ENCODE data around the gene PTPRJ.

PTPRJ gene

DNA sequence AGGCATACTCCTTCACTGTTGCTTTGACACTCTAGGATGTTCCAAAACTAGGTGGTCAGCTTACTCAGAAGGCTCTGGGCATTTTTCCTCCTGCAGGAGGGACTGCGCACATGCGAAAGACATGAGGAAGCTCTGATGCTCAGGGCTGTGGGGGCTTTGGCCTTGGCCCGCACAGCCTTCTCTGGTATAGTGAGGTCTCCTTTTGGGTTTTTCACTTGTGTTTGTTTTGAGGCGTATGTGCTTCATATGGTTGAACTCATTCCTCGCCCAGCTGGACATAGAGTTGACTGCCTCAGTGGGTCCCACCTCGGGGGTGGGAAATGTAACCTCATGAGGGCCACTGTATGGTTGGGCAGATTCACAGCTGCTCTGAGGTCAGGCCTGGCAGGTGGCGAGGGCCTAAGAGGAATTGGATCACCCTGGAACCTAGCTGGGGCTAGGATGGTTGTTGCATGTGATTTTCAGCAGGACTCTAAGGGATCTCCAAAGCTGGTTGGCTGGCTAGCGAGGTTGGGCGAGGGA is 63.7 kb downstream of the PTPRJ start:
- FAIRE-seq, result no peak

DNA sequence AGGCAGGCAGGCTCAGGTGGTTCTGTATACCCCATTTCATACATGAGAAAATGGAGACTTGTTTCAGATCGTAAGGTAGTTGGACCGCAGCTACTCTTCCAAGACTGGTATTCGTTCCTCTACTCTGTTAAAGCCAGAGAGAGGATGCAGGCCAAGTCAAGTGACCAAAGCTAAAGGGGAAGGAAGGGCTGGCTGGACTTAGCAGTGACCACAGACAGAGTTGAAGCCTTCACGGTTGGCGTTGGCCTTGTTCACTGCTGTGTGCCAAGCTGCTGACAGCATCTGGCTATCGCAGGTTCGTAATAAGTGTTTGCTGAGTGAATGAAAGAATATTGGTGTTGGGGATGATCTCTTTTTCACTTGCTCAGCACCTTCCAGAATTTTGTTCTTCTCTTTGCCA is 64.2 kb downstream of the PTPRJ start:
- no peak for FAIRE-seq

DNA sequence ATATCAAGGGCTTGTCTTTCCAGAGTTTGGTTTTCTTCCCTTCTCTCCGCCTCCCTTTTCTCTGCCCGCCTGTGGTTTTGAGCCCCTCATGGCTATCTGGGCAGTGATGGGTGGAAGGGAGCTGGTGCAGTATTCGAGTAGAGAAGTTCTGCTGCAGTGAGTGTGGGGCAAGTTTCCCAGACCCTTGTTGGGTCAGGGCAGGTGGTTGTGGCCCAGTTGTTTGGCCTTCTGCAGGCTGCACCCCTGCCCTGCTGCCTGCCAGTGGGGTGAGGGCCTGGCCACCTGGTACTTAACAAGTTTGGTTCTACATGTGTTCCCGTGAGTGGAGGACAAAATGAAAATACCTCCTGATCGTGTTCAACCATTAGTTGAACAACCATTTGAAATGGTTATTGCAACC is 65.2 kb downstream of the PTPRJ start:
- no peak for FAIRE-seq

DNA sequence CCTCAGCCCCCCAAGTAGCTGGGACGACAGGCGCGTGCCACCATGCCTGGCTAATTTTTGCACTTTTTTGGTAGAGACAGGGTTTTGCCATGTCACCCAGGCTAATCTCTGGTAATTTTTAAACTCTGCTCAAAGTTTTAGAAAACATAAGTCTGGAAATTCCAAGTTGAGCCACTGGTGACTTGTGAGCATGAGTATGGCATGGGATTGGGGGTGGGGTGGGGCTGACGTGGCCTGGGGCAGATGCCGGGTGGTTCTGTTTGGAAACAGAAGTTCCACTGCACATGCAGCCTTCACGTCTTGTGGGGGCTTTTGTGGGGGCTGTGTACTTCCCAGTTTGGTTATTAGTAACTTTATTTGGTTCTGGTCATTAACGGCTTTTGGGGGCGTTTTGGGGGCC is 67.3 kb downstream of the PTPRJ start:
- no peak for FAIRE-seq

DNA sequence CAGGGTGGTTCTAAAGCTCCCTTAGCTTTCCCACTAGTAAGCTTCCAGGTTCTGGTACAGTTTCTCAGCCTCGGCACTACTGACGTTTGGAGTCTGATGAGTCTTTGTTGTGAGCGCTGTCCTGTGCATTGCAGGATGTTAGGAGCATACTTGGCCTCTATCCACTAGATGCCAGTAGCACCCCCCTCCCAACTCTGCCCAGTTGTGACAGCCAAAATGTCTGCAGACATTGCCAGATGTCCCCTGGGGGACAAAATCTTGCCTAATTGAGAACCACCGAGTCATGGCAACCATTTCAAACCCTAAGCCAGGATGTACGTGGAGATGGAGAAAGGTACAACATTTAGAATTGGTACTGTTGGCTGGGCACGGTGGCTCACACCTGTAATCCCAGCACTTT is 68.7 kb downstream of the PTPRJ start:
- no peak for FAIRE-seq

DNA sequence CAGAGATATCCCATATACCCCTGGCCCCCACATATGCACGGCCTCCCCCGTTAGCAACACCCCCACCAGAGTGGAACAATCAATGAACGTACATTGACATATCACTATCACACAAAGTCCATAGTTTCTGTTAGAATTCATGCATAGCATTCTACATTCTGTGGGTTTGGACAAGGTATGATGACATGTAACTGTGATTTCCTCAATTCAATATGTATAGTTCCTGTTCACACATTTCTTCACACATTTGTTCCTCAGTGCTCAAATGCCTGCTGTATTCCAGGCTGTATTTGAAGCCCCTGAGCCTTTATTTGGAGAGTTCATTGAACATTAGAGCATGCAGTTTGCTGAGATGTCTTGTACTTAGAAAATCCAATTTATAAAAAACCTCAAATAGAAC is 69.9 kb downstream of the PTPRJ start:
- no peak for FAIRE-seq

DNA sequence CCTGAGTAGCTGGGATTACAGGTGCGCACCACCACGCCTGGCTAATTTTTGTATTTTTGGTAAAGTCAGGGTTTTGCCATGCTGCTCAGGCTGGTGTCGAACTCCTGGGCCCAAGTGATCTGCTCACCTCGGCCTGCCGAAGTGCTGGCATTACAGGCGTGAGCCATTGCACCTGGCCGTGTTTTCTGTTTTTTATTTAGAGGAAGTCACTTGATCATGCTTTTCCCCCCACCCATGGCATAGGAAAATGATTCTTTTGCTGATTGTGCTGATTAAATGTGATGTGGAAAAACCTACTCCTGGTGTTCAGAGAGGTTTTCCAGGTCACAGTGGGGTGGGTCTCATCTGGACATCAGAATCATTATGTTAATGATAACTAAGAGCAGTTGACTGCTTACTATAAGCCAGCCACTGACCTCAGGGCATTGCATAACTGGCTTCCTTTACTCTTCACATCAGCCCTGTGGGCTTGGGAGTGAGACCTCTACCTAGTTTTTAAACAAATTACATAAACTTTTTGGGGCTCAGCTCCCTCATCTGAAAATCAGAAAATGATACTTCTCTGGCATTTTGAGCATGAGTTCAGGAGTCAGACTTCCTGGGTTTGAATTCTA is 71.0 kb downstream of the PTPRJ start:
- no peak for FAIRE-seq

DNA sequence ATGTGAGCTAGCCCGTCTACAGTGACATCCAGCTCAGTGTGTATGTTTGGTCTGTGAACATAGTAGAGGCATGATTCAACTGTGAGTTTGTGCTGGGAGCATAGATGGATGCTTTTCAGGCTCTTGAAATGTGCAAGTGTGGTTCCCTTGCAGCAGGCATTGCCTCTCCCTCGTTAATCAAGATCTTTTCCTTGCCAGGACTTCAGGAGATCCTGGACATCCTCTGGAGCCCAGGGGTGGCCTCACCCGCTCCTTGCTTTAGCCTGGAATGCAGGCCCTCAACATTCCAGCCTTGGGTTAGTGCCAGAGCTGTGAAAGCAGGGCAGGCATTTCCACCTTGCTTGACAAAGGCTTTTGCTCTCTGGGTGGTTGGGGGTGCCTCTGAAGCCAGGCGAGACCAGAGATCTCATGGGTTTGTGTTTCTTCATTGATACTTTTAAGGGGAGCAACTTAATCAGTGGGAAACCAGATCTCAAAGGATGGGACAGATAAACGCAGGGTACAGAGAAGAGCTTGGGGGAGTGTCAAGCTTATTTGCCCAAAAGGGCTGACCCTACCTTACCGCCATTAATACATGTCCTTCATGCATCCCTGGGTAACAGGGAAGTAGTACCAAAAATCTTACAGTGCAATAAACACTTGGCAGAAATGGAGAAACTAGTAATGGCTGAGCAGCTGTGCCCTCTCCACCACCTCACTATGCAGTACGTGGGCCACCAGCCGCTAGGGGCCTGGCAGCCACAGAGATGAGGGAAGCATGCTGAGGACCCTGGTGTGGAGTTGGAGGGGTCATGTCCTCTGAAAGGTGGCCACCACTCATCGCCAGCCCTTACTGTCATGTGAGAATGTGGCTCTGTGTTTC is 72.1 kb downstream of the PTPRJ start:
- no peak for FAIRE-seq

DNA sequence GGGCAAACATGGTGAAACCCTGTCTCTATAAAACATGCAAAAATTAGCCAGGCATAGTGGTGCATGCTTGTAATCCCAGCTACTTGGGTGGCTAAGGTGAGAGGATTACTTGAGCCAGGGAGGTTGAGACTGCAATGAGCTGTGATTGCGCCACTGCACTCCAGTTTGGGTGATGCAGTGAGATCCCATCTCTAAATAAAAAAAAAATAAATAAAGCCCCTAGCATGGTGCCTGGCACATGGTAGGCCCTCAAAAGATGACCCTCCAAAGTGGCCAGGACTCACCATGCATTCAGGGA is 74.6 kb downstream of the PTPRJ start:
- no peak for FAIRE-seq

DNA sequence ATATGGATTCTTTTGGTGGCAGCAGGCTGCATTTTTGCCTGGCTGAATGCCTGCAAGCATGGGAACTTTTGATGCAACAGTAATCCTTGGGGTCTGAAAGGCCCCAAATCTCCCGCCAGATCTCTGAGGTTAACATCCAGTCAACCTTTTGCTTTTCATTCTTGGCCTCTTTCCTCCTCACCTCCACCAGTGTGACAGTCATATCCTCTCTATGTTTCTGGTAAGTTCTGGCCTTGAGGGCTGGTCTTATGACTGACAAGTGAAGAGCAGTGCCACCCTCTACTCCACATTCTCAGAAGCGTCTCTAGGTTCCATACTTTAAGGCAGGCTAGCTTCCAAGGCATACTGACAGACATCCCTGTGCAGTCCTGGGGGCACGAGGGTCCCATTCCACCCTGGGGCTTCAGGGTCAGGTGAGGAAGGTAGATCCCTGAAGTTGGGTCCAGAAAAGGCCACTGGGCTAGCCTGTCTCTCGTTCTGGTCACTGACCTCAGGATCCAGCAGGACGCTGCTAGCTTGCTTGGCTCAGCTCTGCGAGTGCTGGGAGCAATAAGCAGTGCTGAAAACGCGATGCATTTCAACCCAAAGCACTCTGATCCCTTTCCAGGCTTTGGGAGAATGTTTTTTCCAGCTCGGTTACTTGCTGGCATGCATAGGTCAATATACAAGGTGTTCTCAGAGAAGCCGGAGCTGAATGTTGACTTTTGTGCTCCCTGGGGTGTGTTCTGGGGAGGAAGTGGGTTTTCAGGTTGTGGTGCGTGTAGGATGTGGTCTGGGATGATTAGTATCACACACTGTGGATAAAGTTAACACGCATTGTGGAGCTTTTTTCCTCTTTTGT is 75.2 kb downstream of the PTPRJ start:
- no peak for FAIRE-seq

DNA sequence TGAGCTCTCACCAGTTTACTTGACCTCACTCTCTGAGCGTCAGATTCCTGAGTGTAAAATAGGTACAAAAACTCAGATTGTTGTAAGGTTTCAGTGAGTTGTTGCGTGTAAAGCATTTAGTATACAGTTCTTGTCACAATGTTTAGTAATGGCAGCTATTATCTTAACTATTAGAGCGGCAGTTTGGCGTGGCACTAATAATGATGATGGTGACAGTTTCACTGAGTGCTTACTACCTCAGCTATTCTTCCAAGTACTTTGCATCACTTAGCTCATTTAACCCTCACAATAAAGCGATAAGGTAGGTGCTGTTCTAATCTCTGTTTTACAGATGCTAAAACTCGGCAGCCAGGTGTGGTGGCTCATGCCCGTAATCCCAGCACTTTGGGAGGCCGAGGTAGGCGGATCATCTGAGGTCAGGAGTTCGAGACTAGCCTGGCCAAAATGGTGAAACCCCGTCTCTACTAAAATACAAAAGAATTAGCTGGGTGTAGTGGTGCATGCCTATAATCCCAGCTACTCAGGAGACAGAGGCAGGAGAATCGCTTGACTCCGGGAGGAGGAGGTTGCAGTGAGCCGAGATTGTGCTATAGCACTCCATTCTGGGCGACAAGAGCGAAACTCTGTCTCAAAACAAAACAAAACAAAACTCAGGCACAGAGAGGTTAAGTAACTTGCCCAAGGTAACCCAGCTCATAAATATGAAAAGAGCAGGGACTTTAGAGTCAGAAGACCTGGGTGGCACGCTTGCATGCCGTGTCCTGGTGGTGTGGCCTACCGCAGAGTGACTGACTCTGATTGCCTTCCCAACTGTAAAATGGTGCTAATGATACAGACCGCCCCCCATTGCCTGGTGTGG is 76.2 kb downstream of the PTPRJ start:
- no peak for FAIRE-seq

DNA sequence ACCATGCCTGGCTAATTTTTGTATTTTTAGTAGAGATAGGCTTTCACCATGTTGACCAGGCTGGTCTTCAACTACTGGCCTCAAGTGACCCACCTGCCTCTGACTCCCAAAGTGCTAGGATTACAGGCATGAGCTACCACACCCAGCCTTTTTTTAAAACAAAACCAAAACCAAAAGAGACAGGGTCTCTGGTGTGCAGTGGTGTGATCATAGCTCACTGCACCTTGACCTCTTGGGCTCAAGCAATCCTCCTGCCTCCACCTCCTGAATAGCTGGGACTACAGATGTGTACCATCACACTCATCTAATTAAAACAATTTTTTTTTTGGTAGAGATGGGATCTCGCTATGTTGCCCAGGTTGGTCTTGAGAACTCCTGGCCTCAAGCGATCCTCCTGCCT is 77.7 kb downstream of the PTPRJ start:
- FAIRE-seq, result no peak

DNA sequence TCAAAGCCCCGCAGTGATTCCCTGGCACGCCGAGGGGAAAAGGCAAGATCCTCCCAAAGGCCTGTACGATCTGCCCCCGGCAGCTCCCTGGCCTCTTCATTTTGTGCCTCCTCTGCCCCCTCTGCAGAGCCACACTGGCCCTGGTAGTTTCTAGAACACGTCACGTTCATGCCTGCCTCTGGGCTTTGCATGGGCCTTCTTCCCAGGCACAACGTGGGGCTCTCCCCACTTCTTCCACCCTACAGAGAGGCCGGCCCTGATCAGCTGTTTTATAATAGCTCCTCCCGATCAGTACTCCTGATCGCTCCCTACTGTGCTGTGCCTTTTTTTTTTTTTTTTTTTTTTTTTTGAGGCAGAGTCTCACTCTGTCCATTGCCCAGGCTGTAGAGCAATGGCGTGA is 78.4 kb downstream of the PTPRJ start:
- no peak for FAIRE-seq

DNA sequence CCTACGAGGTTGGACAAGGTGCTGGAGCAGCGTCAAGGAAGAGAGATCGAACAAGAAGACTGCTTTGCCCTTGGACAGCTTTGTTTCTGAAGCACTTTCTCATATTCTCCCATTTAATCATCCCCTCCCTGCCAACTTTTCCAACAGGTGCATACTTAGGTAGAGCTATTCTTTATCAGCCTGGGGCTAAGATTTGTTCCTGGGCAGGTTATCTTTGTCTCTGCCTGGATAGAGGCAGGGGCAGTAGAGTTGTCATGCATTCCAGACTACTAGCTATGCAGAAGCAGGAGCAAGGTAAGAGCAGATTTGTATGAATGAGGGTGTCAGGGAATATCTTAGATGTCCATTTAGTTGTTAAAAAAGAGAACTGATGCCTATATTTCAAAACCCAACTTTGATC is 82.3 kb downstream of the PTPRJ start:
- no peak for FAIRE-seq

DNA sequence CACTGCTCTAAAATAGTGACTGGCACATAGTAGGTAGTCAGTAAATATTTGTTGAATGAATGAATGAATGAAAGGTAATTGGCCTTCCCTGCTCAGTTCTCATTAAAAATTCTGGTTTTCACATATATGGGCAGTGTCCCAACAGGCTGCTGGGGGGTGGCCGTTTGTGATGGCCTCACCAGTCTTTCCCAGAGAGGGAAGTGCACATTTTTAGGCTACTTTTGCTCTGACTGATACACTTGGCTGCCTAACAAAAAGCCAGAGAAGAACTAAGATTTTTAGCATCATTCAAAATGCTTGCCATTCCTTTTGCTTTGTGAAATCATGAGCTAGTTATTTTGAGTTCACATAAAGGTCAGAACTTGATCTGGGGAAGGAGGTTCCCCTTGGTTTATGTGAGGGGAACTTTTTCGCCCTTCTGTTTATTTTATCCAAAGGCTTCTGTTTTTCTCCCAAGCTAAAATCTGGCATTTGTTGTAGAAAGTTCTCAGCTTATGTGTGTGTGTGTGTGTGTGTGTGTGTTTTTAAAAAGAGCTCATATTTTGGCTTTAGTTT is 83.1 kb downstream of the PTPRJ start:
- FAIRE-seq, result no peak

DNA sequence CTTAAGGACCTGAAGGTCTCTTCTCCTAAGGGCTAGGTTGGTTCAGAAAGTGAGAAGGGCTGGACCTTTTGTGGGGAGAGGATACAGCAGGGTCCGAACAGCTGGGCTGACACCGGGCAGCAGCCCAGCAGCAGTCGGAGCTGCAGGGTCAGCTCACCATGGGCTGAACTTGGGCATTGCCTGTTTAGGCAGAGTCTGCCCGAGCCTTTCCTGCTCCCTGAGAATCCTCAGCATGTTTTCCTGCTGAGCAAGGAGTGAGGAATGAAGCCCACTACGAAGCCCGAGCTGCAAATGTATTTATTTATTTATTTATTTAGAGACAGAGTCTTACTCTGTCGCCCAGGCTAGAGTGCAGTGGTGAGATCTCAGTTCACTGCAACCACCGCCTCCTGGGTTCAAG is 83.9 kb downstream of the PTPRJ start:
- no peak for FAIRE-seq

DNA sequence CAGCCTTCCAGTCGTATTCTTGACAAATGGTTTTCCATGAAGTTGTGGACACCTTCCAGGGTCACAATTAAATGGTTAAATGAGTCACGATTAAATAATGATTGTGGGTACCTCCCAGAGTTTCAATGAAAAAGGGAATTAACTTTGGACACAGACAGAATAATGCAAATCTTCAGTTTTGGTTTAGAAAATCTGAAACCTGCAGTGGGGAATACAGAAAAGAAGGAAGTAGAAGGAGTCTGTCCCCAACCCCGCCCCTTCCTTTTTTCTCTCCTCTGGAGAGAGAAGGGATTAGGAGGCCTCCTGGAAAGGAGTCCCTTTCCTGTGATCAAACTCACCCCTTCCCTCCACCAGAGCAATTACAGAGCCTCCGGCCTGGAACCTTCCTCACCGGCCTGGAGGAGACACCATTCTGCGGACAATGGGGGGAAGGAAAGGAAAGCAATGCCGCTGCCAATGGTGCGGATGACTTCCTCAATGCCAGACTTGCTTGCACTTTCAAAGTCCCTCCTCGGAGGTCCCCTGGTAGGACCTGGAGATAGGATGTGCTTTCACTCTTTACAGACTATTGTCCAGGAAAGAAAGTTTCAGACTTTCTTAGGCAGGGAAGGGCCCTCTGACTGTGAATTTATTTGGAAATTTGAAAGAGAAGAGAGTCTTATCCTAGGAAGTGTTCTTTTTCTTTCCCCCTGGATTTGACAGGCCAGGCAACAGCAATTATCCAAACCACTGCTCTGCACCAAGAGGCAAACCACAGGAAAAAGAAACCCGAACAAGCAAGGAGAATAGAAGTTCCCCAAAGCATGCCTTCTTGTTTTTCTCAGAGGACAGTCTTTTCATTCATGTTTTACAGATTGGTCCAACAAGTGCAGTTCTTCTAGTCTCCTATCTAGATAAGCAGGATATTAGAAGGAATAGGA is 86.8 kb downstream of the PTPRJ start:
- no peak for FAIRE-seq

DNA sequence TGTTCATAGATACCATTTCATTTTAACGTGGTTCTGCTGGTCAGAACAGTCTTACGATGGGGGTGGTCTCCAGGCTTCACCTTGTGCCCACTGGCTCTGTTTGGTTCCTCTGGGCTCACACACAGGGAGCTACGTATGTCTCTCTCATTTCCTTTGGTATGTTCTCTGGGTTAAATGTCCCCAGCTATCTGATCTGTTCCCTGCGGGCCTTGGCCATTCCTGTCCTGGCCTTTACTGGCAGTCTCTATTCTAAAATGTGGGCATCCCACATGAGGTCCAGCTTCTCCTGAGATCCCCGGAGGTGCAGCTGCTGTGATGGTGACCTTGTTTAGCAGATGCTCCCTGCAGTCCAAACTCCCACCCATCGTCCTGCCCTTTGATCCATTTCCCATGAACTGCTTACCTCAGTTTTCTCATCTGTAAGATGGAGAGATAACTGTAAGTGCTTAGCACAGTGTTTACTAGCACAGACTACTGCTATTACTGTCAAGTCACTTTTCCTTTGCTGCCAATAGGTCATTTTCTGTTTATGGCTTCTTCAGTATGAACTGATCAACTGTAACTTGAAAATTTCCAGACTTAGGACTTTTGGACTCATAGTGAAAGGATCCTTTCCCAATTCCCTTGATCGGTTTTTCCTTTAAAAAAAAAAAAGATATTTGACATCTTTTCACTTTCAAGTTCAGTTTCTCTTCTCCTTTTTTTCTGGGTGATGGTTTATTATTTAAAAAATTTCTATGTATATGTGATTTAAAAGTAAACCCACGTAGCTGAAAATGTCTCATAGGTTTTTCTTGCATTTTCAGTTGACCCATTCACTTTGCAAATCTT is 92.9 kb downstream of the PTPRJ start:
- FAIRE-seq, result no peak

DNA sequence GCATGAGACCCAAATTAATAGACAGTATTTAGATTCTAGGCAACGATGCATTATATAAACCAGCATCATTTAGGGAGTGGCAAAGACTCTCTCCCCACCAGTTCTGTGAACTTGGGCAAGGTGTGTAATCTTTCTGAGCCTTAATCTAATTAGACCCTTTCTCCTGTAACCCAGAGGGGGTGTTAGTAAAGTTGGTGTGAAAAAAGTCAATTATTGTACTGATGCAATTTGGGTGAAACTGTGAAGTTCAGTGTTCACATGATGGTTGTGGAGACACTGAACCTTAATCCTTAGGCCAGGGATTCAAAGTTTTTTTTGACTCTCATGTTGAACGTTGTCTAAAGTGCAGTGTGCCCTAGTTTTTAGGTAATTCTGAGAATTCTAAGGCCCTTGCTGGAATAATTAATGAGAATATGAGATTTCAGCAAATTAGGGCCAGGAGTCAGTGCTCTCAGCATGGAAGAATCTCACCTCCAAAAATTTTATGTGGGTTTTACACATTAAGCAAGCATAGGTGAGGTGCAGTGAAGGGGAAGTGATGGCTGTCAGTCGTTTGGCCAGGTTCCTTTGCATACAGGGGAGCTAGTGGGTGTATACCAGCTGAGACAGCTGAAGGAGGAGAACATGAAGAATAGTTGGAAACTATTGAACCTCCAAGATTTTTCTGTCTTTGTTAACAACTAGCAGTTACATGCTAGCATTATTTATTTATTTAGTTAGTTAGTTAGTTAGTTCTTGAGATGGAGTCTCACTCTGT is 94.2 kb downstream of the PTPRJ start:
- FAIRE-seq, result no peak

DNA sequence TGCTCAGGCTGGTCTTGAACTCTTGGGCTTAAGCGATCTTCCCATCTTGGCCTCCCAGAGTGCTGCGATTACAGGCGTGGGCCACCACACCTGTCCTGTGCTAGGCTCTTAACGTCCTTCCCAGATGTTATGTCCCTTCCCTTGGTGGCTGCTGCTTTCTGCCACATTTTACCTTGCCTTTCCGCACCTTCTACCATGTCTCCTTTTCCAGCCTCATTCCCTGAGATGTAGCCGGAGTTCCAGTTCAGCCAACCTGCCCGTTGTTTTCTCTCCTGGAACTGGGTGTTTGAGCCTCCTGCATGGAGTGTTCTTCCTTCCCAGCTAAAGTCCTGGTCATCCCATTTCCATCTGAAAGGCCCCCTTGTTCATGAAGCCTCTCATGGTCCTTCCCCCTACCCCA is 95.3 kb downstream of the PTPRJ start:
- no peak for FAIRE-seq

Data from TTC549 (cell line).